ENCODE data around the gene DNAJC22.

GRCh38 chr12:49323524-49324097 is 23.1 kb upstream of the DNAJC22 start:
- TF ChIP-seq CTCF (IDR thresholded peaks at IDR 0.05; ENCODE audit: low read length) (no peak), EZH2 (IDR thresholded peaks at IDR 0.05; ENCODE audit: borderline replicate concordance, low read length) (no peak)

Measured in OCI-LY1 (cell line).